ENCODE data around the gene GATA2. TPM values are rescaled to one million over a fixed set of nuclear protein-coding genes. Genes with fewer than 3 reads are reported as not detected.

The GATA2 gene
- total RNA-seq, 1 experiment from 2014 or later = 12.5 TPM

GRCh38 chr3:128473737-128474136, 19.3 kb downstream of the GATA2 start:
- Mint-ChIP-seq H3K4me3 (ENCODE audit: unreplicated experiment) (no peak overlapping the region), H3K27ac (ENCODE audit: unreplicated experiment) (no peak overlapping the region), H3K36me3 (ENCODE audit: insufficient read depth, unreplicated experiment) (no peaks in the 10 kb centered on the region), H3K27me3 (ENCODE audit: insufficient read depth, unreplicated experiment) (no peaks in the 10 kb centered on the region), H3K4me1 (ENCODE audit: low read depth, unreplicated experiment) (no peaks in the 10 kb centered on the region), H3K9me3 (ENCODE audit: unreplicated experiment) (no peaks in the 10 kb centered on the region)
- intact Hi-C loops (cut with micrococcal nuclease; ENCODE audit: unreplicated experiment) = no loop called here
- ChIA-PET POLR2A (no interaction called here), CTCF (interaction anchor here (1.9 kb wide), 1 partner anchor 24 kb away, joined by 4 read pairs; no protein-coding TSS in a partner anchor)
- H3K27me3 ChIP-seq (replicated peaks; ENCODE audit: control insufficient read depth, insufficient read depth, low read length) = no peaks in the 10 kb centered on the region; the same call in 1 of the 2 replicates
- H3K9me3 ChIP-seq = no peaks in the 10 kb centered on the region
- BruUV-seq (replicated peaks) = no TSS peak
- H3K4me3 ChIP-seq (ENCODE audit: low read depth, low read length) = no peak overlapping the region
- no peaks in the 10 kb centered on the region for H3K4me1 ChIP-seq
- H3K36me3 ChIP-seq (ENCODE audit: control insufficient read depth, insufficient read depth, low read length) = no peaks in the 10 kb centered on the region
- TF ChIP-seq CTCF (IDR thresholded peaks at IDR 0.05; ENCODE audit: insufficient read depth in 1 of 2, low read depth in 1 of 2, low read length in 1 of 2, severe bottlenecking in 1 of 2, unreplicated experiment in 1 of 2) = no peak
- DNase-seq = no peak

GRCh38 chr3:128473180-128473519, 19.9 kb downstream of the GATA2 start:
- no peaks in the 10 kb centered on the region for H3K36me3 Mint-ChIP-seq (ENCODE audit: insufficient read depth, unreplicated experiment)
- no TSS peak for BruUV-seq (replicated peaks)
- CTCF ChIA-PET = no interaction called here

GRCh38 chr3:128472449-128473179, 20.4 kb downstream of the GATA2 start:
- no peaks in the 10 kb centered on the region for H3K36me3 Mint-ChIP-seq (ENCODE audit: insufficient read depth, unreplicated experiment)
- Histone ChIP-seq H3K27me3 (replicated peaks; ENCODE audit: control insufficient read depth, insufficient read depth, low read length) (no peaks in the 10 kb centered on the region; the same call in 1 of the 2 replicates), H3K4me3 (ENCODE audit: low read depth, low read length) (no peak overlapping the region), H3K36me3 (ENCODE audit: control insufficient read depth, insufficient read depth, low read length) (no peaks in the 10 kb centered on the region), H3K4me1 (no peaks in the 10 kb centered on the region), H3K9me3 (no peaks in the 10 kb centered on the region)
- H3K27ac Mint-ChIP-seq (ENCODE audit: unreplicated experiment) = no peak overlapping the region
- BruUV-seq (replicated peaks) = no TSS peak
- no peak for TF ChIP-seq CTCF (IDR thresholded peaks at IDR 0.05; ENCODE audit: insufficient read depth in 1 of 2, low read depth in 1 of 2, low read length in 1 of 2, severe bottlenecking in 1 of 2, unreplicated experiment in 1 of 2)
- intact Hi-C loops (cut with micrococcal nuclease; ENCODE audit: unreplicated experiment) = no loop called here
- no peaks in the 10 kb centered on the region for H3K9me3 Mint-ChIP-seq (ENCODE audit: unreplicated experiment)
- ChIA-PET POLR2A (no interaction called here), CTCF (interaction anchor here (0.6 kb wide), 1 partner anchor 40 kb away, joined by 3 read pairs; no protein-coding TSS in a partner anchor)
- H3K27me3 Mint-ChIP-seq (ENCODE audit: insufficient read depth, unreplicated experiment) = no peaks in the 10 kb centered on the region
- H3K4me1 Mint-ChIP-seq (ENCODE audit: low read depth, unreplicated experiment) = no peaks in the 10 kb centered on the region
- no peak for DNase-seq
- no peak overlapping the region for H3K4me3 Mint-ChIP-seq (ENCODE audit: unreplicated experiment)

More at GRCh38 chr3:128473180-128473519, 19.9 kb downstream of the GATA2 start:
- no peak overlapping the region for H3K4me3 ChIP-seq (ENCODE audit: low read depth, low read length)
- no peaks in the 10 kb centered on the region for H3K4me1 ChIP-seq
- TF ChIP-seq CTCF (IDR thresholded peaks at IDR 0.05; ENCODE audit: insufficient read depth in 1 of 2, low read depth in 1 of 2, low read length in 1 of 2, severe bottlenecking in 1 of 2, unreplicated experiment in 1 of 2) = no peak
- Mint-ChIP-seq H3K27ac (ENCODE audit: unreplicated experiment) (no peak overlapping the region), H3K4me1 (ENCODE audit: low read depth, unreplicated experiment) (no peaks in the 10 kb centered on the region), H3K4me3 (ENCODE audit: unreplicated experiment) (no peak overlapping the region), H3K27me3 (ENCODE audit: insufficient read depth, unreplicated experiment) (no peaks in the 10 kb centered on the region), H3K9me3 (ENCODE audit: unreplicated experiment) (no peaks in the 10 kb centered on the region)
- POLR2A ChIA-PET = no interaction called here
- no peaks in the 10 kb centered on the region for H3K9me3 ChIP-seq
- intact Hi-C loops (cut with micrococcal nuclease; ENCODE audit: unreplicated experiment) = no loop called here
- H3K27me3 ChIP-seq (replicated peaks; ENCODE audit: control insufficient read depth, insufficient read depth, low read length) = no peaks in the 10 kb centered on the region; the same call in 1 of the 2 replicates
- DNase-seq = no peak
- H3K36me3 ChIP-seq (ENCODE audit: control insufficient read depth, insufficient read depth, low read length) = no peaks in the 10 kb centered on the region

All from Caco-2 (cell line).